ENCODE results near the gene ADGRL2.

ADGRL2 gene

GRCh38 chr1:81929106-81929505 is 128.4 kb downstream of the ADGRL2 start:
- no peaks in the 10 kb centered on the region for H3K9me2 ChIP-seq (replicated peaks; ENCODE audit: insufficient read depth, low read length)
- H3K36me3 ChIP-seq (ENCODE audit: low read length) = no peaks in the 10 kb centered on the region

DNA sequence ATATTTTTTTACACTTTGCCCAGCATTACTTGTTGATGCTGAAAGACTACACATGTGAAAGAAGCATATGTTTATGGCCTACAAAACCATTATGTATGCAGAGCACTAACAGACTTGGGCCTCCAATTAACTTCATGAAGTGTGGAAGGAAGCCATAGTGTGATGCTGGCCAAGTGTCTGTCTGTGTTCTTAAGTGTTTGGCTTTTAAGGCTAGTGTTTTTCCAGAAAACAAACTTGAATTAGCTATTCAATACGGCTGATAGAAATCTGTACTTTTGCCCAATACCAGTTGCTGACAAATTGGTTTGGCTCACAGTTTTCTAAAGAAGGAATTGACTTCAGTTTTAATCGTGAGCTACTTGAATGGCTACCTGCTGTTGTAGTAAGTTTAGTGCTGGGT is 136.1 kb downstream of the ADGRL2 start:
- Histone ChIP-seq H2AFZ (ENCODE audit: low read depth, low read length, severe bottlenecking) (peak overlapping the region; percentile 92), H3K27ac (ENCODE audit: low read depth, low read length) (no peak overlapping the region), H4K20me1 (ENCODE audit: low read depth, low read length) (no peaks in the 10 kb centered on the region), H3K9me3 (ENCODE audit: insufficient read depth, low read length) (no peaks in the 10 kb centered on the region), H3K4me2 (ENCODE audit: low read depth, low read length, poor library complexity, severe bottlenecking) (no peak overlapping the region), H3K79me2 (ENCODE audit: insufficient read depth, low read length) (no peaks in the 10 kb centered on the region), H3F3A (ENCODE audit: insufficient read depth) (no peaks in the 10 kb centered on the region), H3K9ac (ENCODE audit: low read length) (no peak overlapping the region), H3K36me3 (ENCODE audit: low read length) (no peaks in the 10 kb centered on the region), H3K27me3 (ENCODE audit: low read length) (no peaks in the 10 kb centered on the region), H3K9me2 (replicated peaks; ENCODE audit: insufficient read depth, low read length) (no peaks in the 10 kb centered on the region), H3K4me3 (ENCODE audit: insufficient read depth, low read length, poor library complexity, severe bottlenecking) (no peak overlapping the region)
- TF ChIP-seq, protein P1, sequence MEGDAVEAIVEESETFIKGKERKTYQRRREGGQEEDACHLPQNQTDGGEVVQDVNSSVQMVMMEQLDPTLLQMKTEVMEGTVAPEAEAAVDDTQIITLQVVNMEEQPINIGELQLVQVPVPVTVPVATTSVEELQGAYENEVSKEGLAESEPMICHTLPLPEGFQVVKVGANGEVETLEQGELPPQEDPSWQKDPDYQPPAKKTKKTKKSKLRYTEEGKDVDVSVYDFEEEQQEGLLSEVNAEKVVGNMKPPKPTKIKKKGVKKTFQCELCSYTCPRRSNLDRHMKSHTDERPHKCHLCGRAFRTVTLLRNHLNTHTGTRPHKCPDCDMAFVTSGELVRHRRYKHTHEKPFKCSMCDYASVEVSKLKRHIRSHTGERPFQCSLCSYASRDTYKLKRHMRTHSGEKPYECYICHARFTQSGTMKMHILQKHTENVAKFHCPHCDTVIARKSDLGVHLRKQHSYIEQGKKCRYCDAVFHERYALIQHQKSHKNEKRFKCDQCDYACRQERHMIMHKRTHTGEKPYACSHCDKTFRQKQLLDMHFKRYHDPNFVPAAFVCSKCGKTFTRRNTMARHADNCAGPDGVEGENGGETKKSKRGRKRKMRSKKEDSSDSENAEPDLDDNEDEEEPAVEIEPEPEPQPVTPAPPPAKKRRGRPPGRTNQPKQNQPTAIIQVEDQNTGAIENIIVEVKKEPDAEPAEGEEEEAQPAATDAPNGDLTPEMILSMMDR (IDR thresholded peaks at IDR 0.05; ENCODE audit: insufficient read depth, low read length, poor library complexity, severe bottlenecking) = no peak
- no peak for TF ChIP-seq EZH2phosphoT487 (conservative IDR thresholded peaks at IDR 0.05; ENCODE audit: low read length)

More at GRCh38 chr1:81929106-81929505, 128.4 kb downstream of the ADGRL2 start:
- Histone ChIP-seq H3K79me2 (ENCODE audit: insufficient read depth, low read length) (no peaks in the 10 kb centered on the region), H3K9ac (ENCODE audit: low read length) (no peak overlapping the region), H4K20me1 (ENCODE audit: low read depth, low read length) (no peaks in the 10 kb centered on the region), H3K27ac (ENCODE audit: low read depth, low read length) (no peak overlapping the region), H2AFZ (ENCODE audit: low read depth, low read length, severe bottlenecking) (no peak overlapping the region), H3K4me3 (ENCODE audit: insufficient read depth, low read length, poor library complexity, severe bottlenecking) (no peak overlapping the region), H3K4me2 (ENCODE audit: low read depth, low read length, poor library complexity, severe bottlenecking) (no peak overlapping the region), H3K27me3 (ENCODE audit: low read length) (no peaks in the 10 kb centered on the region), H3F3A (ENCODE audit: insufficient read depth) (no peaks in the 10 kb centered on the region), H3K9me3 (ENCODE audit: insufficient read depth, low read length) (no peaks in the 10 kb centered on the region)
- TF ChIP-seq, protein P1 (IDR thresholded peaks at IDR 0.05; ENCODE audit: insufficient read depth, low read length, poor library complexity, severe bottlenecking) = no peak
- TF ChIP-seq EZH2phosphoT487 (conservative IDR thresholded peaks at IDR 0.05; ENCODE audit: low read length) = no peak

DNA sequence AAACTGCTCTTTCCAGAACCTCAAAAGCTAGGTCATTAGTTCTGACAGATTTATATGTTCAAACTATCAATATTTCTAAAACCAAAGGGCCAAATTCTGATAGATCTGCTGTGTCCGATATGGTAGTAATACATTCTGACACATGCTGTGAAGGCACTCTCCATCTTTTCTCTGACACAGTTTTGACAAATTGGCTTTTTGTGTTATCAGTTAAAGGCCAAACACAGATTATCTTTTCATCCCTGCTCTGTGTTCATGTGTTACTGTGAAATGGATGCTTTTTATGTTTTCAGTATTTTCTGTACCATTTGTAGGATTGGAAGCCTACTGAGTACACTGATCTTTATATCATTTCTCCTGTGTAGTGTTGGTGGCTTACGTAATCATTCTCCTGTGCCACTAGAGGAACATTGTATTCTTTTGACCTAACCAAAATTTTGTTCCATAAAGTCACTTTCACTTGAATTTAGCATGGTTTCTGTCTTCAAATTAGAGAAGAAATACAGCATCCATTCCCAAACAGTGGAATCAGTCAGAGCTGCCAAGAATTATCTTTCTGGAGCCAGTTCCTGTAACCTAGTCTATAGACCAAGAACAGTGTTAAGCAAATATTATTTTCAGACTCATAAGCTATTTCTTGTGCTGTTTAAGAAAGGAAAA is 137.2 kb downstream of the ADGRL2 start:
- Histone ChIP-seq H3K9ac (ENCODE audit: low read length) (no peak overlapping the region), H3K9me2 (replicated peaks; ENCODE audit: insufficient read depth, low read length) (no peaks in the 10 kb centered on the region), H3K79me2 (ENCODE audit: insufficient read depth, low read length) (no peaks in the 10 kb centered on the region), H2AFZ (ENCODE audit: low read depth, low read length, severe bottlenecking) (peak overlapping the region; percentile 25), H3K27ac (ENCODE audit: low read depth, low read length) (no peak overlapping the region), H3K27me3 (ENCODE audit: low read length) (no peaks in the 10 kb centered on the region), H4K20me1 (ENCODE audit: low read depth, low read length) (no peaks in the 10 kb centered on the region), H3K4me2 (ENCODE audit: low read depth, low read length, poor library complexity, severe bottlenecking) (no peak overlapping the region), H3F3A (ENCODE audit: insufficient read depth) (no peaks in the 10 kb centered on the region), H3K36me3 (ENCODE audit: low read length) (no peaks in the 10 kb centered on the region), H3K9me3 (ENCODE audit: insufficient read depth, low read length) (no peaks in the 10 kb centered on the region), H3K4me3 (ENCODE audit: insufficient read depth, low read length, poor library complexity, severe bottlenecking) (no peak overlapping the region)
- TF ChIP-seq, protein P1 (IDR thresholded peaks at IDR 0.05; ENCODE audit: insufficient read depth, low read length, poor library complexity, severe bottlenecking) = no peak
- TF ChIP-seq EZH2phosphoT487 (conservative IDR thresholded peaks at IDR 0.05; ENCODE audit: low read length) = no peak
